ENCODE results near the gene CREB3L2. TPM values are rescaled to one million over a fixed set of nuclear protein-coding genes. Genes with fewer than 3 reads are reported as not detected.

CREB3L2 gene
- total RNA-seq, 4 donors from 2014 or later, result 16.4 to 37.0 (median 19.9) TPM

GRCh38 chr7:137962491-137962874, 39.4 kb downstream of the CREB3L2 start:
- intact Hi-C loops (cut with DNase I; ENCODE audit: low total_unique reads) (no loop called here), in situ Hi-C loops (cut with MboI; ENCODE audit: low pct_ligation_motif_present in 1 of 4, low pct_unique_long_range_greater_than_20kb in 1 of 4, low sequenced_read_pairs in 3 of 4) (no loop called here)
- H3K4me3 ChIP-seq, result no peak overlapping the region
- no peak for DNase-seq
- H3K27me3 ChIP-seq, result no peaks in the 10 kb centered on the region
- no peak overlapping the region for H3K27ac ChIP-seq
- WGBS, 2 donors (ENCODE audit: low coverage in 1 of 2), result 92% methylated on average over 5 of the region's 5 CpGs; no CpG with 5 or more reads in 1 of the 2 donors
- H3K36me3 ChIP-seq, result no peaks in the 10 kb centered on the region
- TF ChIP-seq POLR2AphosphoS5 (IDR thresholded peaks at IDR 0.05) (no peak), CTCF (IDR thresholded peaks at IDR 0.05) (no peak), POLR2A (IDR thresholded peaks at IDR 0.05) (no peak), EP300 (IDR thresholded peaks at IDR 0.05; ENCODE audit: low read depth) (no peak)
- peaks cover 3 to 20% (median 7%) of the 10 kb centered on the region in 4 donors for H3K4me1 ChIP-seq
- H3K9me3 ChIP-seq, result no peaks in the 10 kb centered on the region

GRCh38 chr7:137961200-137962177, 40.4 kb downstream of the CREB3L2 start:
- intact Hi-C loops (cut with DNase I; ENCODE audit: low total_unique reads) (no loop called here), in situ Hi-C loops (cut with MboI; ENCODE audit: low pct_ligation_motif_present in 1 of 4, low pct_unique_long_range_greater_than_20kb in 1 of 4, low sequenced_read_pairs in 3 of 4) (no loop called here)
- WGBS, 2 donors (ENCODE audit: low coverage in 1 of 2), result 82 to 93% methylated on average over 5 to 11 of the region's 11 CpGs
- Histone ChIP-seq H3K9me3 (no peaks in the 10 kb centered on the region), H3K27me3 (no peaks in the 10 kb centered on the region), H3K27ac (peak overlapping the region in 2 of 4 donors; percentile 15 to 18), H3K4me3 (no peak overlapping the region), H3K4me1 (peaks cover 3 to 12% (median 9%) of the 10 kb centered on the region in 4 donors), H3K36me3 (no peaks in the 10 kb centered on the region)
- TF ChIP-seq EP300 (IDR thresholded peaks at IDR 0.05; ENCODE audit: low read depth) (no peak), POLR2AphosphoS5 (IDR thresholded peaks at IDR 0.05) (no peak), POLR2A (IDR thresholded peaks at IDR 0.05) (no peak), CTCF (IDR thresholded peaks at IDR 0.05) (no peak)
- no peak for DNase-seq

GRCh38 chr7:137960020-137960419, 41.9 kb downstream of the CREB3L2 start:
- peaks cover 3 to 23% (median 10%) of the 10 kb centered on the region in 4 donors for H3K4me1 ChIP-seq
- intact Hi-C loops (cut with DNase I; ENCODE audit: low total_unique reads), result no loop called here
- whole genome bisulfite sequencing, 2 donors (ENCODE audit: low coverage in 1 of 2), result 92 to 95% methylated on average over 1 of the region's 1 CpG
- DNase-seq, result no peak
- no peaks in the 10 kb centered on the region for H3K27me3 ChIP-seq
- peak overlapping the region in 1 of 4 donors; percentile 83 for H3K27ac ChIP-seq
- no peaks in the 10 kb centered on the region for H3K36me3 ChIP-seq
- no peaks in the 10 kb centered on the region for H3K9me3 ChIP-seq
- in situ Hi-C loops (cut with MboI; ENCODE audit: low pct_ligation_motif_present in 1 of 4, low pct_unique_long_range_greater_than_20kb in 1 of 4, low sequenced_read_pairs in 3 of 4), result no loop called here
- H3K4me3 ChIP-seq, result no peak overlapping the region
- TF ChIP-seq CTCF (IDR thresholded peaks at IDR 0.05) (no peak), POLR2AphosphoS5 (IDR thresholded peaks at IDR 0.05) (no peak), POLR2A (IDR thresholded peaks at IDR 0.05) (no peak), EP300 (IDR thresholded peaks at IDR 0.05; ENCODE audit: low read depth) (no peak)
